NT2/D1 (cell line): ENCODE data around the gene THSD7A.

Experiments
- DNase-seq: peaks from one replicate; pipeline ENCODE4 v3.0.0-alpha.2; 2011; ENCODE audit warnings: low read depth, low spot score
- H3K27me3 ChIP-seq: 2 replicates; pipeline ENCODE4 v1.6.0; 2011; ENCODE audit warnings: mild to moderate bottlenecking; ENCODE audit not compliant: insufficient read length, insufficient read depth
- H3K36me3 ChIP-seq: 2 replicates; pipeline ENCODE4 v1.6.1; 2011; ENCODE audit warnings: mild to moderate bottlenecking, low read length, mixed read lengths; ENCODE audit not compliant: insufficient read depth, insufficient read length
- H3K4me1 ChIP-seq: 2 replicates; pipeline ENCODE4 v1.5.1; 2011; ENCODE audit not compliant: insufficient read depth, insufficient read length
- H3K4me3 ChIP-seq: 2 replicates; pipeline ENCODE4 v1.5.1; 2011; ENCODE audit warnings: low read depth; ENCODE audit not compliant: insufficient read length
- H3K9ac ChIP-seq: 2 replicates; pipeline ENCODE4 v1.6.0; 2011; ENCODE audit warnings: low read depth; ENCODE audit not compliant: insufficient read length
- H3K9me3 ChIP-seq: 2 replicates; pipeline ENCODE4 v1.5.1; 2011; ENCODE audit warnings: mild to moderate bottlenecking, low read length; ENCODE audit not compliant: insufficient read depth
- SUZ12 ChIP-seq: IDR thresholded peaks from 2 replicates; pipeline ENCODE4 v1.6.1; 2011; ENCODE audit not compliant: insufficient read length, insufficient read depth; ENCODE audit errors: extremely low read depth
- YY1 ChIP-seq: IDR thresholded peaks from 2 replicates; pipeline ENCODE4 v1.6.1; 2011; ENCODE audit not compliant: insufficient read length, insufficient read depth
- ZNF274 ChIP-seq: IDR thresholded peaks from 2 replicates; pipeline ENCODE4 v1.6.1; 2011; ENCODE audit warnings: mild to moderate bottlenecking, low read depth, low read length

THSD7A gene

DNA sequence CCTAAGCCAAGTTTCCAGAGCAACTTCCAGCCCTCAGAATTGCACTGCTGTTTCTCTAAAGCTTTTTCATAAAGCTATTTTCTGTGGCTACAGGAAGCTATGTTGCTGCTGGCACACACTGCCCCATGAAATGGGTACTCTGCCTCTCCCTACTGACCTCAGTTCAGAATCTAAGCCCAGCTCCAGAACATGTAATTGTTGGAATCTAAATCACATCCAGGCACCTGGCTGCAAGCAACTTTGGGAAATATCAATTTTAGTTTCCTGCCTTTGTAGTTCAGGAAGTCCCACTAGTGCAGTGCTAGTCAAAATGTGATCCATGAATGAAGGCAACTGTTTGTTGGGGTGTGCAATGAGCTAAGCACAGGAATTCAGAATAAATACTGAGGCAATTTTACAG is 226.2 kb downstream of the THSD7A start:
- Histone ChIP-seq H3K9ac (no peak overlapping the region), H3K9me3 (no peaks in the 10 kb centered on the region), H3K4me3 (no peak overlapping the region), H3K4me1 (no peaks in the 10 kb centered on the region), H3K36me3 (no peaks in the 10 kb centered on the region), H3K27me3 (no peaks in the 10 kb centered on the region)
- TF ChIP-seq SUZ12 = no peak
- TF ChIP-seq YY1 = no peak
- TF ChIP-seq ZNF274 = no peak
- no peak for DNase-seq

DNA sequence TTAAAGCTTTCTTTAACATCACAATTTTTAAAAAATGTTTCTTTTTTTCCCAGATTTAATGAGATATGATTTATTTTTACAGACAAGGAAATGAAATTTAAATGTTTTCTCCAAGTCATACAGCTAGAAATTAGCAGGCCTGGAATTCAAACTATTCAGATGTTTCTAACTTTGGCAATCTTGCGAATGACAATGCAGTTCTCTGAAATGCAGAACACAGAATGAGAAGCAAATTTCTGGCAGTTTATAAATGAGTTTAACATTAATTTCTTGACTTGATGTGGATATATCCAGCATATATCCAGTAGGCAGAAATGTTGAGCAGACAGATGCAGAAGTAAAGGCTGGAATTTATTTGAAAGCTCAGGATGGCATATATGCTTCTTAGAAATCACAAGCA is 227.5 kb downstream of the THSD7A start:
- H3K9me3 ChIP-seq = no peaks in the 10 kb centered on the region
- H3K27me3 ChIP-seq = no peaks in the 10 kb centered on the region
- DNase-seq = no peak
- no peak overlapping the region for H3K4me3 ChIP-seq
- H3K9ac ChIP-seq = no peak overlapping the region
- no peaks in the 10 kb centered on the region for H3K4me1 ChIP-seq
- H3K36me3 ChIP-seq = no peaks in the 10 kb centered on the region
- no peak for TF ChIP-seq SUZ12
- TF ChIP-seq YY1 = no peak
- TF ChIP-seq ZNF274 = no peak

DNA sequence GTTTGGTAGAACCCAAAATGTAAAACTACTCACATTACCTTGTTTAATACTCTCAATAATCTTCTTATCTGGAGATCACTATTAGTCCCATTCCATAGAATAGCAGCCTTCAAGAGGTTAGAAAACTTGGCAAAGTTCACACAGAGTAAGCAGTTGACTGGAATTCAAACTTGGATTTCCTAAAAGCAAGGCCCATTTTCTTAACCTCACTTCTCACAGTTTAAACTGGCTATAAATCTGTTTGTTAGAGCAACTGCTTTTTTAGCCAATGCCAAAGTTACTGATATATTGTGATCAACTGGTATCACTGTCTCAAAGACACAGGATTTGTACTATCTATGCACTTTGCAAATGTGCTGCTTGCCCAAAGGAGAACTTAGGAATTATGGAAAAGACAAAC is 230.2 kb downstream of the THSD7A start:
- Histone ChIP-seq H3K4me3 (no peak overlapping the region), H3K36me3 (no peaks in the 10 kb centered on the region), H3K9ac (no peak overlapping the region), H3K4me1 (no peaks in the 10 kb centered on the region), H3K9me3 (no peaks in the 10 kb centered on the region; the same call in 1 of the 2 replicates), H3K27me3 (no peaks in the 10 kb centered on the region)
- no peak for TF ChIP-seq YY1
- DNase-seq = no peak

DNA sequence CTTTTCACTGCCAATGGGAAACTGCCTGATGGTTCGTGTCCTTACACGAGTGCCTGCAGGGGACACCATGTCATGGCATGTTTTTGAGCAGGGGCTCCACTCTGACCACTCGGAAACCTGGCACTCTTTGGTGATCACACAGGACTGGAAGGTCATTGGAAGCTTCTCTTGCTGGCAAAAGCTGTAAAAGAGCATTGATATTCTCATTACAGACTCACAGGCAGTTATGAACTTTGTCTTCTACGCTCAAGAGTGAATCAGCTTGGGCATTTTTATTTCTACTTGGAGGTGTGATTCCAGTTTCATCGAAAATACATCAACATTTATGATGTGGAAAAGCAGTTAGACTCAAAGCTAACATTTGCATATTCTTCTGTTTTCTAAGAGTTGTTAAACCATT is 238.7 kb downstream of the THSD7A start:
- Histone ChIP-seq H3K36me3 (no peaks in the 10 kb centered on the region), H3K9me3 (no peaks in the 10 kb centered on the region; the same call in 1 of the 2 replicates), H3K4me1 (no peaks in the 10 kb centered on the region), H3K9ac (no peak overlapping the region), H3K27me3 (no peaks in the 10 kb centered on the region), H3K4me3 (no peak overlapping the region)
- DNase-seq = no peak
- TF ChIP-seq SUZ12 (no peak), YY1 (no peak), ZNF274 (no peak)

DNA sequence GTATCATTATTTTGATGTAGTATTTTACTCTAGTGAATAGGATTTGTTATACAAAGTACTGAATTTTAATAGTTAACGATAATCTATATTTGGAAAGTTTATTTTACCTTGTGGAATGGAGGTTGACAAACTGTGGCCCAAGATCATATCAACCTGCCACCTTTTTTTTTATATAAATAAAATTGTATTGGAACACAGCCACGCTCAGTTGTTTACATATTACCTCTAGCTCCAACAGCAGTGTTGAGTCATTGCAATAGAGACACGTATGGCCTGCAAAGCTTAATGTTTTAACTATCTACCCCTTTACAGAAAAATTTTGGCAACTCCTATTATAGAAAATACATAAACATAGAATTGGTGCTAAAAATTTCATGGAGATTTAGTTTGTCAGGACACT is 239.3 kb downstream of the THSD7A start:
- Histone ChIP-seq H3K27me3 (no peaks in the 10 kb centered on the region), H3K4me1 (no peaks in the 10 kb centered on the region), H3K36me3 (no peaks in the 10 kb centered on the region), H3K9ac (no peak overlapping the region), H3K9me3 (no peaks in the 10 kb centered on the region), H3K4me3 (no peak overlapping the region)
- DNase-seq = no peak
- no peak for TF ChIP-seq YY1
- TF ChIP-seq SUZ12 = no peak
- TF ChIP-seq ZNF274 = no peak

DNA sequence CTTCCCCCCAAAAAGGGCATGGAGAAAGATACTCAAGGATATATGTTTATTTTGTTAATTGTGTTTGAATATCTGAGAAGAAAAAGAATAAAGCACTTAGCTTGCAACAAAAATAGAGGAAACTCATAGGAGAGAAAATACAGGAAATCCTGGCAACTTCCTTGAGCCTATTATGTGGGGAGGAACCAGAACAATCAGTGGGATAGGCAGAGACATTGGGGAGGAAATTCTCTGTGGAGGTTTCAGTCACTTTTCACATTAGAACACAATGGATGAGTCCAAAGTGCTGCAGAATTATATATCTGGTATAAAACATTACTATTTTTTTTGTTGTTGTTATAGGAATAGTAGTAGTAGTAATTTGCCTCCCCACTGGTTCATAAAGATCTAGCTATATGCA is 240.1 kb downstream of the THSD7A start:
- no peak for DNase-seq
- no peak overlapping the region for H3K4me3 ChIP-seq
- no peaks in the 10 kb centered on the region for H3K36me3 ChIP-seq
- H3K4me1 ChIP-seq = no peaks in the 10 kb centered on the region
- H3K9me3 ChIP-seq = no peaks in the 10 kb centered on the region
- H3K27me3 ChIP-seq = no peaks in the 10 kb centered on the region
- no peak overlapping the region for H3K9ac ChIP-seq
- TF ChIP-seq ZNF274 (no peak), YY1 (no peak), SUZ12 (no peak)

DNA sequence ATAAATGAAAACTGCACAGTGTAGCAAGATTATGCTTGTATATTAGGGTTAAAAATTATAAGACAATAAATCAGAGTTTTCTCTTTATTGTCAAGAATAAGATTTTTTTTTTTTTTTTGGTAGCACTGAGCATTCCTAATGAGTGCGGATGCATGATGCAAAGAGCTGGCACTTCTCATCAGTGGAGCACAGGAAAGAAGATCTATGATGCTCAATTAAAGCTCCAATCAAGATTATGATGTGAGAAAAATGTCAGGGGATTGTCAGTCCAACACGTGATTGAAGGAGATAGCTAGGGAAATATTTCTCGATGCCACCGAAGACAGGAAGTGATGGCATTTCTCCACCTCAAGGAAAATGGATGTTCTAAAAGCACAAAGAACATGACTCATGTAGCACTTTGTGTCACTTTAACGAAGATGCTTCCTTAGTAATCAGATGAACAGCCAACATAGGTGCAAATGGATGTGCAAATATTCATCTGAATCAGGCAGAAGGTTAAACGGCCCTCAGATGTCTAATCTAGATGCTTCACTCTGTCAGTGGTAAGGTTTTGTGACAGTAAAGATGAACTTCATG is 240.9 kb downstream of the THSD7A start:
- no peak overlapping the region for H3K4me3 ChIP-seq
- H3K9me3 ChIP-seq = no peaks in the 10 kb centered on the region
- H3K36me3 ChIP-seq = no peaks in the 10 kb centered on the region
- no peak overlapping the region for H3K9ac ChIP-seq
- no peak for DNase-seq
- no peaks in the 10 kb centered on the region for H3K27me3 ChIP-seq
- no peak for TF ChIP-seq ZNF274
- no peak for TF ChIP-seq YY1
- H3K4me1 ChIP-seq = no peaks in the 10 kb centered on the region

DNA sequence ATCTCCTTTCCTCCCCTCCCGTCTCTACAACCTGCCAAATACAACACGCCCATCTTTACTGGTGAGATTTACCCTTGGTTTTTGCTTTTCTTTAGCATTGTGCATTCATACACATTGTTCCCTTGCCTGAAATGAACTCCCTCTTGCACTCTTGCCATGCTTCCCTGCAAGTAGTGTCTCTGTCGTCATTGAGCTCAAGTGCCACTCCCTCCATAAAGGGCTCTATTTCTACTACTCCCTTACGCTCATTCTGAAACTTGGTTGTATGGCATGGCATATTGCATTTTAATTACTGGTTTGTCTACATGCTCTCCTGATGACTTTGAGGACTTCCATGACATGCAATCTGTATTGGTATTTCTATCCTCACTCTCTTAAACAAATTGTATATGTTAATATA is 242.7 kb downstream of the THSD7A start:
- Histone ChIP-seq H3K36me3 (no peaks in the 10 kb centered on the region), H3K9ac (no peak overlapping the region), H3K4me1 (no peaks in the 10 kb centered on the region), H3K9me3 (no peaks in the 10 kb centered on the region), H3K4me3 (no peak overlapping the region), H3K27me3 (no peaks in the 10 kb centered on the region)
- TF ChIP-seq ZNF274 (no peak), SUZ12 (no peak), YY1 (no peak)
- DNase-seq = no peak
